Omental fat pad (tissue), 4 donors: Measurements from ENCODE around the gene IGFBP3. TPM values are rescaled to one million over a fixed set of nuclear protein-coding genes. Genes with fewer than 3 reads are reported as not detected.
A peak's percentile ranks its signal among the peaks of the same experiment; 100 is the strongest.

Source experiments
- ATAC-seq: fragments of 150-250 bp; one replicate; pipeline ENCODE4 v1.9.1; 2016; ENCODE audit warnings: mild to moderate bottlenecking, moderate library complexity; ENCODE audit not compliant: low FRiP score
- DNase-seq: peaks from one replicate; pipeline ENCODE4 v3.0.0-alpha.2; 2019; ENCODE audit warnings: low spot score
- CTCF ChIP-seq, 3 donors: fragments of 450-650 bp; IDR thresholded peaks; one replicate each; pipeline ENCODE4 v1.5.1; 2016 to 2017; ENCODE audit warnings: antibody characterized with exemption in 3 of 3, mild to moderate bottlenecking in 3 of 3, moderate library complexity in 2 of 3
- total RNA-seq, 4 donors: library from RNA; depleted of rRNA; stranded (reverse); fragments of >200 nt; gene quantifications; one replicate each; pipeline ENCODE4 v1.1.0, GENCODE V29; 2016

IGFBP3 gene
- total RNA-seq, 4 donors from 2014 or later, result 616 to 884 (median 686) TPM

- peak; percentile 66 for DNase-seq
- no peak for ATAC-seq
- peak in 2 of 3 donors; percentile 21 to 60 for TF ChIP-seq CTCF (IDR thresholded peaks at IDR 0.05)
Observed at GRCh38 chr7:45923290-45923689, 2.2 kb upstream of the IGFBP3 start.

- TF ChIP-seq CTCF (IDR thresholded peaks at IDR 0.05), result no peak
- DNase-seq (no peak), ATAC-seq (no peak)
Observed at GRCh38 chr7:45922810-45923209, 1.7 kb upstream of the IGFBP3 start.

GRCh38 chr7:45921699-45922519 lies 837 bp upstream of the IGFBP3 start:
- peak in 2 of 3 donors; percentile 21 to 84 for TF ChIP-seq CTCF (IDR thresholded peaks at IDR 0.05)
- ATAC-seq, result peak; percentile 21
- no peak for DNase-seq

GRCh38 chr7:45921381-45921698 lies 268 bp upstream of the IGFBP3 start:
- no peak for ATAC-seq
- no peak for TF ChIP-seq CTCF (IDR thresholded peaks at IDR 0.05)
- no peak for DNase-seq

- no peak for ATAC-seq
- no peak for TF ChIP-seq CTCF (IDR thresholded peaks at IDR 0.05)
- DNase-seq, result no peak
Observed at GRCh38 chr7:45919993-45920459, 1.0 kb downstream of the IGFBP3 start.

GRCh38 chr7:45919231-45919784 lies 1.8 kb downstream of the IGFBP3 start:
- ATAC-seq (no peak), DNase-seq (no peak)
- no peak for TF ChIP-seq CTCF (IDR thresholded peaks at IDR 0.05)

DNA sequence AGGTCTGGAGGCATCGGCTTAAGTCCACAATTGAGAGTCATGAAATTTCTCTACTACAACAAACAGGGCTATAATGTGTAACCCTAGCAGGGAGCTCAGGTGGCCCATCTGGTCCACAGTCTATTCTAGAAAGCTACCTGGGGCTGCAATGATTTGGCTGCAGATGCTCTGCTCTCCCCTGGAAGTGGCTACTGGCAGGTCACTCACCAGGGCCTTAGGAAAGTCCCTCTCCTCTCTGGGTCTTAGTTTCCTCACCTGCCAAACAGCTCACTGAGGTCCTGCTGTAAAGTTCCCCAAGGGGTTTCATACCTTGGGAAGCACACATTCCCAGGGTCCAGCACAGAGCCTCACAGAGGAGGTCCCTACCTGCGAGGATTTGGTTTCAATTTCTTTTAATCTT lies 2.5 kb downstream of the IGFBP3 start:
- DNase-seq, result no peak
- TF ChIP-seq CTCF (IDR thresholded peaks at IDR 0.05), result no peak
- no peak for ATAC-seq
